Upper lobe of left lung (tissue), 6 donors: Measurements from ENCODE around the gene SRPK1. TPM values are rescaled to one million over a fixed set of nuclear protein-coding genes. Genes with fewer than 3 reads are reported as not detected.

ENCODE experiments used
- ATAC-seq, 2 donors: fragments of 200-7000 bp; cut with Tn5 transposase; one replicate each; pipeline ENCODE4 v1.9.1; 2022; ENCODE audit warnings: mild to moderate bottlenecking in 2 of 2, moderate library complexity in 2 of 2; ENCODE audit not compliant: low FRiP score in 2 of 2
- DNase-seq, 2 donors: peaks; one replicate each; pipeline ENCODE4 v3.0.0-alpha.2; 2019 to 2020
- H3K27ac ChIP-seq, 4 donors: fragments of 200-600 bp; sonication (generic); one replicate each; pipeline ENCODE4 v1.5.1; 2016 to 2019
- H3K27me3 ChIP-seq, 4 donors: fragments of 200-600 bp; sonication (generic); one replicate each; pipeline ENCODE4 v1.5.1; 2017 to 2019
- H3K36me3 ChIP-seq, 4 donors: fragments of 200-600 bp; sonication (generic); one replicate each; pipeline ENCODE4 v1.5.1; 2016 to 2019
- H3K4me1 ChIP-seq, 4 donors: fragments of 200-600 bp; sonication (generic); one replicate each; pipeline ENCODE4 v1.5.1; 2018 to 2019
- H3K4me3 ChIP-seq, 4 donors: fragments of 200-600 bp; sonication (generic); one replicate each; pipeline ENCODE4 v1.5.1; 2017 to 2019; ENCODE audit warnings: mild to moderate bottlenecking in 2 of 4, moderate library complexity in 1 of 4
- H3K9me3 ChIP-seq, 4 donors: fragments of 200-600 bp; sonication (generic); one replicate each; pipeline ENCODE4 v1.5.1; 2018 to 2019
- EP300 ChIP-seq, 4 donors: sonication (generic); formaldehyde crosslinking; IDR thresholded peaks; one replicate each; pipeline ENCODE4 v1.5.1; 2017; ENCODE audit warnings: antibody characterized with exemption in 4 of 4, control low read depth in 2 of 4
- POLR2A ChIP-seq, 4 donors: fragments of 450-650 bp; IDR thresholded peaks; one replicate each; pipeline ENCODE4 v1.5.1; 2016 to 2017; ENCODE audit warnings: antibody characterized with exemption in 4 of 4, mild to moderate bottlenecking in 2 of 4
- POLR2AphosphoS5 ChIP-seq, 2 donors: sonication (generic); formaldehyde crosslinking; IDR thresholded peaks; one replicate each; pipeline ENCODE4 v1.5.1; 2017; ENCODE audit warnings: antibody characterized with exemption in 2 of 2
- WGBS, 2 donors: methylation state at CpG; one replicate each; pipeline ENCODE4 v1.1.5; 2017 to 2018; 5-methylcytosine and 5-hydroxymethylcytosine counted together
- total RNA-seq, 6 donors: library from RNA; depleted of rRNA in 4 of 6; stranded (reverse); fragments of >200 nt in 4 of 6; gene quantifications; one replicate each; pipeline versions ENCODE4 v1.1.0 to v1.2.1, GENCODE V29; 2016 to 2021
- TF ChIP-seq, protein P1 (sequence below), 6 experiments: fragments of 450-650 bp in 4 of 6; fragments of 200-600 bp in 2 of 6; sonication (generic) in 2 of 6; IDR thresholded peaks; one replicate each; pipeline ENCODE4 v1.5.1; 2016 to 2019; ENCODE audit warnings: antibody characterized with exemption in 6 of 6
- donor health status: DM: no; HTN: no; CAD: no; lungs with moderate emphysema.
- donor health status: DM: no; HTN: yes; CAD: no; lungs with severe emphysema.

The SRPK1 gene
- total RNA-seq, 6 donors from 2014 or later: 24.5 to 68.5 (median 42.7) TPM

GRCh38 chr6:35817515-35817914, 103.4 kb downstream of the SRPK1 start:
- Histone ChIP-seq H3K9me3 (peaks cover 0 to 9% (median 1%) of the 10 kb centered on the region in 4 donors), H3K4me1 (no peaks in the 10 kb centered on the region), H3K27ac (no peak overlapping the region), H3K36me3 (no peaks in the 10 kb centered on the region), H3K27me3 (no peaks in the 10 kb centered on the region), H3K4me3 (no peak overlapping the region)
- DNase-seq (no peak), ATAC-seq (no peak)
- no peak for TF ChIP-seq EP300 (IDR thresholded peaks at IDR 0.05)
- TF ChIP-seq POLR2A (IDR thresholded peaks at IDR 0.05): no peak
- no peak for TF ChIP-seq POLR2AphosphoS5 (IDR thresholded peaks at IDR 0.05)
- TF ChIP-seq, protein P1, sequence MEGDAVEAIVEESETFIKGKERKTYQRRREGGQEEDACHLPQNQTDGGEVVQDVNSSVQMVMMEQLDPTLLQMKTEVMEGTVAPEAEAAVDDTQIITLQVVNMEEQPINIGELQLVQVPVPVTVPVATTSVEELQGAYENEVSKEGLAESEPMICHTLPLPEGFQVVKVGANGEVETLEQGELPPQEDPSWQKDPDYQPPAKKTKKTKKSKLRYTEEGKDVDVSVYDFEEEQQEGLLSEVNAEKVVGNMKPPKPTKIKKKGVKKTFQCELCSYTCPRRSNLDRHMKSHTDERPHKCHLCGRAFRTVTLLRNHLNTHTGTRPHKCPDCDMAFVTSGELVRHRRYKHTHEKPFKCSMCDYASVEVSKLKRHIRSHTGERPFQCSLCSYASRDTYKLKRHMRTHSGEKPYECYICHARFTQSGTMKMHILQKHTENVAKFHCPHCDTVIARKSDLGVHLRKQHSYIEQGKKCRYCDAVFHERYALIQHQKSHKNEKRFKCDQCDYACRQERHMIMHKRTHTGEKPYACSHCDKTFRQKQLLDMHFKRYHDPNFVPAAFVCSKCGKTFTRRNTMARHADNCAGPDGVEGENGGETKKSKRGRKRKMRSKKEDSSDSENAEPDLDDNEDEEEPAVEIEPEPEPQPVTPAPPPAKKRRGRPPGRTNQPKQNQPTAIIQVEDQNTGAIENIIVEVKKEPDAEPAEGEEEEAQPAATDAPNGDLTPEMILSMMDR (IDR thresholded peaks at IDR 0.05): no peak

DNA sequence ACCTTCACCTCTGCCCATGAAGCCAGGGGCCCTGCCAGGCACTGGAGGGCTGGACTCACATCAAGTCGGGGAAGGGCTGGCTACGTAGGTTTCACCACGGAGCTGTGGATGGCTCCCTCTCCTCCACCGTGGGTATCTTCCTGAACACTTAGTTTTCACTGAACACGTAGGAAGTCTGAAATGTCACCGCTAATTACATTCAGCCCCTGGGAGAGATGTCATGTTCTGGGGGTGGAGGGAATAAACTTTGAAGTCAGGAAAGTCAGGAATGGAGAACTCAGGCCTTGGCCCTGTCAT, 109.3 kb downstream of the SRPK1 start:
- 77% methylated on average over 6 of the region's 6 CpGs for WGBS, 2 donors
- H3K4me3 ChIP-seq: no peak overlapping the region
- H3K27ac ChIP-seq: no peak overlapping the region
- TF ChIP-seq POLR2AphosphoS5 (IDR thresholded peaks at IDR 0.05): no peak
- TF ChIP-seq, protein P1 (IDR thresholded peaks at IDR 0.05): no peak
- no peak for TF ChIP-seq EP300 (IDR thresholded peaks at IDR 0.05)
- no peak for TF ChIP-seq POLR2A (IDR thresholded peaks at IDR 0.05)
- ATAC-seq (no peak), DNase-seq (no peak)
- no peaks in the 10 kb centered on the region for H3K9me3 ChIP-seq
- H3K27me3 ChIP-seq: no peaks in the 10 kb centered on the region
- no peaks in the 10 kb centered on the region for H3K4me1 ChIP-seq
- no peaks in the 10 kb centered on the region for H3K36me3 ChIP-seq

DNA sequence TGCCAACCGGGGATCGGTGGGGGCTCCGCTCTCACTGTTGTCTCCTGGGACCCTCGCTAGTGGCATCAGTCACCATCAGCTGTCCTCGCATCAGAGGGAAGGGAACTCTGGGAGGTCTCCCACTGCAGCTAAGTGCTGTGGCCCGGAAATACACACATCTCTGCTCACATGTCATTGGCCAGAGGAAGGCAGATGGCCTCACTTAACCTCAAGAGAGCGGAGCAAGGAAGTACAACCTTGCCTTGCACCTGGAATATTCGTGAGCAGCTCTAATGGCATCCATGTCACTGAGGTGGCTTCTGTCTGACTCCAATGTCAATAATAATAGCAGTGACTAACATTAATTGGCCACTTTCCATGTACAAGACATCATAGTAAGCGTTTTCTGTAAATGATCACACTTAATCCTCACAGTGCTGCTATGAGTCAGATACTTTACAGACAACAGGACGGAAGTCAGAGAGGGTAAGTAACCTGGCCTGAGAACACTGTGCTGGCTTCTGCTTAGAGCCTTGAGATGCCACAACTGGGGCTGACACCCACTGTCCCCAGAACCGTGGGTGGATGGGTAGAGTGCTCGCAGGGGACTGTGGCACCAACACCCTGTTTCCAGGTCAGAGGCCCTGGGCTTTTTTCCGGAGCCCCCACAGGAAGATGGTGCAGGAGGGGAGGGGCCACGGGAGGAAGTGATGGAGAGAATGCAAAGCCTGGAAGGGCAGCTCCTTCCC, 109.8 kb downstream of the SRPK1 start:
- no peak for ATAC-seq
- TF ChIP-seq EP300 (IDR thresholded peaks at IDR 0.05): no peak
- TF ChIP-seq POLR2AphosphoS5 (IDR thresholded peaks at IDR 0.05): no peak
- TF ChIP-seq, protein P1 (IDR thresholded peaks at IDR 0.05): no peak
- no peak for TF ChIP-seq POLR2A (IDR thresholded peaks at IDR 0.05)
- no peaks in the 10 kb centered on the region for H3K4me1 ChIP-seq
- no peaks in the 10 kb centered on the region for H3K27me3 ChIP-seq
- no peak for DNase-seq
- H3K27ac ChIP-seq: no peak overlapping the region
- no peaks in the 10 kb centered on the region for H3K9me3 ChIP-seq
- no peak overlapping the region for H3K4me3 ChIP-seq
- no peaks in the 10 kb centered on the region for H3K36me3 ChIP-seq
- 59 to 68% methylated on average over 13 to 14 of the region's 14 CpGs for WGBS, 2 donors

GRCh38 chr6:35809809-35810208, 111.1 kb downstream of the SRPK1 start:
- ATAC-seq (no peak), DNase-seq (no peak)
- Histone ChIP-seq H3K36me3 (no peaks in the 10 kb centered on the region), H3K4me3 (no peak overlapping the region), H3K27ac (no peak overlapping the region), H3K27me3 (peaks cover 0 to 3% (median 0%) of the 10 kb centered on the region in 4 donors), H3K4me1 (peaks cover 0 to 8% (median 5%) of the 10 kb centered on the region in 4 donors), H3K9me3 (no peaks in the 10 kb centered on the region)
- WGBS, 2 donors: 82 to 84% methylated on average over 5 of the region's 5 CpGs
- TF ChIP-seq POLR2AphosphoS5 (IDR thresholded peaks at IDR 0.05): no peak
- TF ChIP-seq POLR2A (IDR thresholded peaks at IDR 0.05): no peak
- TF ChIP-seq, protein P1 (IDR thresholded peaks at IDR 0.05): no peak
- TF ChIP-seq EP300 (IDR thresholded peaks at IDR 0.05): no peak

GRCh38 chr6:35808688-35809087, 112.2 kb downstream of the SRPK1 start:
- no peak for ATAC-seq
- TF ChIP-seq POLR2AphosphoS5 (IDR thresholded peaks at IDR 0.05): no peak
- TF ChIP-seq EP300 (IDR thresholded peaks at IDR 0.05): no peak
- TF ChIP-seq, protein P1 (IDR thresholded peaks at IDR 0.05): no peak
- no peak for TF ChIP-seq POLR2A (IDR thresholded peaks at IDR 0.05)
- Histone ChIP-seq H3K4me1 (peaks cover 0 to 9% (median 5%) of the 10 kb centered on the region in 4 donors), H3K27me3 (peaks cover 0 to 3% (median 0%) of the 10 kb centered on the region in 4 donors), H3K9me3 (no peaks in the 10 kb centered on the region), H3K27ac (no peak overlapping the region), H3K4me3 (no peak overlapping the region), H3K36me3 (no peaks in the 10 kb centered on the region)
- DNase-seq: no peak
- 46 to 71% methylated on average over 3 of the region's 3 CpGs for WGBS, 2 donors
